ENCODE data around the gene NETO1.

GRCh38 chr18:72833471-72833870 is 34.3 kb downstream of the NETO1 start:
- TF ChIP-seq POLR2A (IDR thresholded peaks at IDR 0.05; ENCODE audit: low read length) (no peak), HOXA7 (CRISPR knock-in tag; IDR thresholded peaks at IDR 0.05) (no peak), EP300 (IDR thresholded peaks at IDR 0.05) (no peak), RARB (CRISPR knock-in tag; IDR thresholded peaks at IDR 0.05) (no peak), CBX8 (IDR thresholded peaks at IDR 0.05) (no peak)
